ENCODE data around the gene ANKS3. TPM values are rescaled to one million over a fixed set of nuclear protein-coding genes. Genes with fewer than 3 reads are reported as not detected.

ANKS3 gene
- total and polyA plus RNA-seq, 2 experiments from 2014 or later: 35.2 to 40.3 TPM

DNA sequence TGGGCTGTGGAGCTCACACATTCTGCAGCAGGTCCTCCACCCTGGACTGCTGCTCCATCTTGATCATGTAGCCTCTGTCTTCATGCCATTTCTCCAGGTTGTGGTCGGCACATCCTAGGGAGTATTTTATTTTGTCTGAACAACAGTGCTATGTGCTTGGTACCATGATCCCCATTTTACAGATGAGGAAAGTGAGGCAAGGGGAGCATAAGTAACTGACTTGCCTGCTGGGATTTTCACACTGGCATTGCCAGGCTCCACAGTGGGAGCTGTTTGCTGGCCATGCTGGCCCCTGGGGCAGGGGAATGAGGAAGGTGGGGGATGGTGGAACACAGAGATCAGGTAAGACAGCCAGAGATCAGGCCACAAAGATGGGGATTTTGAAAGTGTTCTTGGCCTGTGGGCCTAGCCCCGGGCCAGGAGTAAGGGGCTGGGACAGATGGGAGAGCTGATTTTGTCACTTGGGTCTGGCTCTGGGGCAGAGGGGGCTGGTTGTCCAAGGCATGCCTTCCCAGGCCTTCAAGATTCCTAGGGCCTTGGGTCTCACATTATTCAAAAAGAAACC, 42.2 kb upstream of the ANKS3 start:
- no peaks in the 10 kb centered on the region for H3K36me3 ChIP-seq
- no peaks in the 10 kb centered on the region for H3K4me1 ChIP-seq (ENCODE audit: low read depth)
- H3K9me3 ChIP-seq (ENCODE audit: low read depth): no peaks in the 10 kb centered on the region
- H3K27me3 ChIP-seq: no peaks in the 10 kb centered on the region
- no peak overlapping the region for H3K27ac ChIP-seq
- H3K4me3 ChIP-seq: no peak overlapping the region
- TF ChIP-seq, protein P1, sequence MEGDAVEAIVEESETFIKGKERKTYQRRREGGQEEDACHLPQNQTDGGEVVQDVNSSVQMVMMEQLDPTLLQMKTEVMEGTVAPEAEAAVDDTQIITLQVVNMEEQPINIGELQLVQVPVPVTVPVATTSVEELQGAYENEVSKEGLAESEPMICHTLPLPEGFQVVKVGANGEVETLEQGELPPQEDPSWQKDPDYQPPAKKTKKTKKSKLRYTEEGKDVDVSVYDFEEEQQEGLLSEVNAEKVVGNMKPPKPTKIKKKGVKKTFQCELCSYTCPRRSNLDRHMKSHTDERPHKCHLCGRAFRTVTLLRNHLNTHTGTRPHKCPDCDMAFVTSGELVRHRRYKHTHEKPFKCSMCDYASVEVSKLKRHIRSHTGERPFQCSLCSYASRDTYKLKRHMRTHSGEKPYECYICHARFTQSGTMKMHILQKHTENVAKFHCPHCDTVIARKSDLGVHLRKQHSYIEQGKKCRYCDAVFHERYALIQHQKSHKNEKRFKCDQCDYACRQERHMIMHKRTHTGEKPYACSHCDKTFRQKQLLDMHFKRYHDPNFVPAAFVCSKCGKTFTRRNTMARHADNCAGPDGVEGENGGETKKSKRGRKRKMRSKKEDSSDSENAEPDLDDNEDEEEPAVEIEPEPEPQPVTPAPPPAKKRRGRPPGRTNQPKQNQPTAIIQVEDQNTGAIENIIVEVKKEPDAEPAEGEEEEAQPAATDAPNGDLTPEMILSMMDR (IDR thresholded peaks at IDR 0.05; ENCODE audit: low read depth, low read length): no peak
- DNase-seq (ENCODE audit: low read depth in 1 of 2, low spot score in 1 of 2): no peak

DNA sequence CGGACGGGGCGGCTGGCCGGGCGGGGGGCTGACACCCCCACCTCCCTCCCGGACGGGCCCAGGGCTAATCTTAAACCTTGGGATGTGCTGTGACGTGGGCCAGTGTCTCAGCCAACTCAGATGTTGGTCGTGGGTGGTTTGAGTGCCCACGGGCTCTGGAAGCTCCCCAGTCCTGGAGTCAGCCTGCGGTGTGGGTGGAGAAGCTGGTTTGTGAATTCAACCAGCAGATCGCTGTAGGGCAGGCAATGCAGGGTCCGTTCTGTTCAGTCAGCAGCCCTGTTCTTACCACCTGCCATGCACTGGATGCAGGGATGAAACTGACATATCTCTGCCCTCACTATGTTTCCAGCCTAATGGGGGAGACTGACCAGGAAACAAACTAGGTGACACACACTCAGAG, 40.9 kb upstream of the ANKS3 start:
- DNase-seq (ENCODE audit: low read depth in 1 of 2, low spot score in 1 of 2): no peak
- Histone ChIP-seq H3K27me3 (no peaks in the 10 kb centered on the region), H3K4me1 (ENCODE audit: low read depth) (no peaks in the 10 kb centered on the region), H3K27ac (no peak overlapping the region), H3K36me3 (no peaks in the 10 kb centered on the region), H3K4me3 (no peak overlapping the region), H3K9me3 (ENCODE audit: low read depth) (no peaks in the 10 kb centered on the region)
- TF ChIP-seq, protein P1 (IDR thresholded peaks at IDR 0.05; ENCODE audit: low read depth, low read length): no peak

GRCh38 chr16:4772351-4772750, 38.3 kb upstream of the ANKS3 start:
- no peak overlapping the region for H3K27ac ChIP-seq

DNA sequence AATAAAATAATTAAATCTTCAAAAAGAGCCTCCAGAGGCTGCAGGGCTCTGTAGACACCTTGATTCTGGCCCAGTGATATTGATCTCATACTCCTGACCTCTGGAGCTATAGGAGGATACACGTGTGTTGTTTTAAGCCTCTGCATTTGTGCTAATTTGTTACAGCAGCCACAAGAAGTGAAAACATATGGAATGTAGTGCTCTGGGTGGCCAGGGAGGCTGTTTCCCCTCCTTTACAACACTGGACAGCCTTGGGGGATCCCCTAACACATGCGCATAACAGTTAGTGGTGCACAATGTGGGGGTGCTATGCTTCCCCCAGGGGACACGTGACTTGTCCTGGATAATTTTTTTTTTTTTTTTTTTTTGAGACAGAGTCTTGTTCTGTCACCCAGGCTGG, 37.6 kb upstream of the ANKS3 start:
- Histone ChIP-seq H3K36me3 (no peaks in the 10 kb centered on the region), H3K27ac (no peak overlapping the region), H3K9me3 (ENCODE audit: low read depth) (no peaks in the 10 kb centered on the region), H3K27me3 (no peaks in the 10 kb centered on the region), H3K4me1 (ENCODE audit: low read depth) (peaks cover 4% of the 10 kb centered on the region), H3K4me3 (no peak overlapping the region)
- TF ChIP-seq, protein P1 (IDR thresholded peaks at IDR 0.05; ENCODE audit: low read depth, low read length): no peak
- DNase-seq (ENCODE audit: low read depth in 1 of 2, low spot score in 1 of 2): no peak

More at GRCh38 chr16:4772351-4772750, 38.3 kb upstream of the ANKS3 start:
- Histone ChIP-seq H3K4me1 (ENCODE audit: low read depth) (peaks cover 4% of the 10 kb centered on the region), H3K4me3 (no peak overlapping the region), H3K9me3 (ENCODE audit: low read depth) (no peaks in the 10 kb centered on the region), H3K27me3 (no peaks in the 10 kb centered on the region), H3K36me3 (no peaks in the 10 kb centered on the region)
- TF ChIP-seq, protein P1 (IDR thresholded peaks at IDR 0.05; ENCODE audit: low read depth, low read length): no peak
- no peak for DNase-seq (ENCODE audit: low read depth in 1 of 2, low spot score in 1 of 2)

DNA sequence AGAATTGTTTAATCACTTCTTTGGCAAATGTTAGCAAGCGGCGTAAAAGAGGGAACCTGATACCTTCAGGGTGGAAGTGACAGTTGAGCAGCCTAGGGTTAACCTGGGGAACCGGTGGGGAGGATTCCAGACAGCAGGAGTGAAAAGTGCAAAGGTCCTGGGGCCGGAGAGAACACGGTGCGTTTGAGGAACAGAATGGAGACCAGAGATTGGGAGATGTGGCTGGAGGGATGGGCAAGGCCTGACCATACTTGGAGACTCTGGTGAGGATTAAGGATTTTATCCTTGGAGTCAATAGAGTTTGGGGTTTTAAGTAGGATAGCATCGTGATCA, 35.2 kb upstream of the ANKS3 start:
- H3K27me3 ChIP-seq: no peaks in the 10 kb centered on the region
- peaks cover 3% of the 10 kb centered on the region for H3K36me3 ChIP-seq
- no peaks in the 10 kb centered on the region for H3K9me3 ChIP-seq (ENCODE audit: low read depth)
- H3K4me1 ChIP-seq (ENCODE audit: low read depth): peaks cover 4% of the 10 kb centered on the region
- no peak overlapping the region for H3K4me3 ChIP-seq
- H3K27ac ChIP-seq: peak overlapping the region; percentile 2
- no peak for DNase-seq (ENCODE audit: low read depth in 1 of 2, low spot score in 1 of 2)
- TF ChIP-seq, protein P1 (IDR thresholded peaks at IDR 0.05; ENCODE audit: low read depth, low read length): no peak

All from cardiac muscle cell (in vitro differentiated cells and primary cell).